Neural progenitor cell (in vitro differentiated cells): ENCODE data around the gene OCIAD2. TPM values are rescaled to one million over a fixed set of nuclear protein-coding genes. Genes with fewer than 3 reads are reported as not detected.

ENCODE experiments used
- DNase-seq: peaks from one replicate; pipeline ENCODE4 v3.0.0-alpha.2; 2016; ENCODE audit warnings: low spot score
- H2AFZ ChIP-seq: fragments of 200-600 bp; sonication (generic); replicated peaks from 2 replicates; pipeline ENCODE4 v1.6.1; 2016; ENCODE audit warnings: antibody characterized with exemption
- H3F3A ChIP-seq: fragments of 200-600 bp; sonication (generic); 2 replicates; pipeline ENCODE4 v1.6.1; 2016; ENCODE audit warnings: antibody characterized with exemption, low read depth
- H3K27ac ChIP-seq: fragments of 200-600 bp; sonication (generic); 2 replicates; pipeline ENCODE4 v1.5.1; 2016; ENCODE audit warnings: mild to moderate bottlenecking
- H3K27me3 ChIP-seq: fragments of 200-600 bp; sonication (generic); 2 replicates; pipeline ENCODE4 v1.6.1; 2016; ENCODE audit warnings: mild to moderate bottlenecking, moderate library complexity
- H3K36me3 ChIP-seq: fragments of 200-600 bp; sonication (generic); 2 replicates; pipeline ENCODE4 v1.5.1; 2016
- H3K4me1 ChIP-seq: fragments of 200-600 bp; sonication (generic); 2 replicates; pipeline ENCODE4 v1.6.1; 2016; ENCODE audit warnings: mixed run types
- H3K4me2 ChIP-seq: fragments of 200-600 bp; sonication (generic); 2 replicates; pipeline ENCODE4 v1.6.1; 2016
- H3K4me3 ChIP-seq: fragments of 200-600 bp; sonication (generic); 2 replicates; pipeline ENCODE4 v1.5.1; 2016
- H3K79me2 ChIP-seq: fragments of 200-600 bp; sonication (generic); 2 replicates; pipeline ENCODE4 v1.6.1; 2016; ENCODE audit warnings: low read depth
- H3K9ac ChIP-seq: fragments of 200-600 bp; sonication (generic); 2 replicates; pipeline ENCODE4 v1.6.1; 2016
- H3K9me3 ChIP-seq: fragments of 200-600 bp; sonication (generic); 2 replicates; pipeline ENCODE4 v1.5.1; 2016; ENCODE audit warnings: low read depth
- H4K20me1 ChIP-seq: fragments of 200-600 bp; sonication (generic); 2 replicates; pipeline ENCODE4 v1.6.1; 2016; ENCODE audit warnings: low read depth
- H3K27ac Mint-ChIP-seq: 3 replicates; pipeline ENCODE4 v1.8.0; 2021; ENCODE audit warnings: mixed read lengths
- H3K27me3 Mint-ChIP-seq: 2 replicates; pipeline ENCODE4 v1.8.0; 2022; ENCODE audit warnings: low read depth, mild to moderate bottlenecking, inconsistent platforms, moderate library complexity, mixed read lengths; ENCODE audit not compliant: insufficient read depth
- H3K36me3 Mint-ChIP-seq: 3 replicates; pipeline ENCODE4 v1.8.0; 2021; ENCODE audit warnings: mixed read lengths
- H3K4me1 Mint-ChIP-seq: 3 replicates; pipeline ENCODE4 v1.8.0; 2021; ENCODE audit warnings: mixed read lengths
- H3K4me3 Mint-ChIP-seq: 3 replicates; pipeline ENCODE4 v1.8.0; 2021; ENCODE audit warnings: mild to moderate bottlenecking, moderate library complexity, mixed read lengths
- H3K9me3 Mint-ChIP-seq: 3 replicates; pipeline ENCODE4 v1.8.0; 2020; ENCODE audit warnings: mixed read lengths
- CTCF ChIP-seq: fragments of 200-600 bp; sonication (generic); IDR thresholded peaks from 2 replicates; pipeline ENCODE4 v1.5.1; 2017; ENCODE audit warnings: antibody characterized with exemption, mild to moderate bottlenecking
- EZH2 ChIP-seq: fragments of 200-600 bp; sonication (generic); IDR thresholded peaks from 2 replicates; pipeline ENCODE4 v1.6.1; 2017; ENCODE audit warnings: antibody characterized with exemption, mild to moderate bottlenecking, moderate library complexity
- EZH2phosphoT487 ChIP-seq: fragments of 200-600 bp; sonication (generic); IDR thresholded peaks from 2 replicates; pipeline ENCODE4 v1.6.1; 2017; ENCODE audit warnings: antibody characterized with exemption
- total RNA-seq: library from RNA; depleted of rRNA; stranded (reverse); fragments of >200 nt; gene quantifications from 2 replicates; pipeline ENCODE4 v1.2.3, GENCODE V29; 2015; ENCODE audit warnings: low replicate concordance

OCIAD2 gene
- total RNA-seq, 1 donor from 2014 or later, result 28.8 TPM

DNA sequence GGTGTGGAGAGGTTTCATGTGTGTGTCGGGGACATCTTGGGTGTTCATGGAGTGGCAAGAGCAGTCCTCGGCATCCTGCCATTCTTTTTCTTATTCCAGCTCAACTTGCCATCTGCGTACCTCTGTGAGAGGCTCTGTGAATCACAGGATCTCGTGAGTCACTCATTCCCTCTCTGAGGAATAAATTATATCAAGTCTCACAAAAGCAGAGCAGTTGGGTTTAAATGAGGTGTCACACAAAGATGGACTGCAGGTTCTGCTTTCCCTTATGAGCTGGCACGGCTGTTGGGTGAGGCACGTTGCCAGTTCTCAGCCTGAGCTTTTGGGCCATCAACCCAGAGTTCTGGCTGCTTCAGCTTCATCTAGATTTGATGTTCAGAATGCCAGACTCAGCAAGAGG, 6.8 kb upstream of the OCIAD2 start:
- no peak overlapping the region for H3K4me3 ChIP-seq
- H3K27me3 ChIP-seq, result no peaks in the 10 kb centered on the region
- H3K79me2 ChIP-seq, result no peaks in the 10 kb centered on the region
- H3K9ac ChIP-seq, result no peak overlapping the region
- H2AFZ ChIP-seq, result no peak overlapping the region
- no peak overlapping the region for H3K4me2 ChIP-seq
- Mint-ChIP-seq H3K9me3 (no peaks in the 10 kb centered on the region), H3K27ac (no peak overlapping the region), H3K36me3 (no peaks in the 10 kb centered on the region), H3K4me1 (peaks cover 6% of the 10 kb centered on the region), H3K4me3 (no peak overlapping the region), H3K27me3 (peaks cover 3% of the 10 kb centered on the region)
- H3K9me3 ChIP-seq, result no peaks in the 10 kb centered on the region
- no peak for DNase-seq
- H3K36me3 ChIP-seq, result no peaks in the 10 kb centered on the region
- H4K20me1 ChIP-seq, result no peaks in the 10 kb centered on the region
- H3K27ac ChIP-seq, result no peak overlapping the region
- H3K4me1 ChIP-seq, result no peaks in the 10 kb centered on the region
- H3F3A ChIP-seq, result no peaks in the 10 kb centered on the region
- TF ChIP-seq CTCF, result no peak
- no peak for TF ChIP-seq EZH2phosphoT487
- no peak for TF ChIP-seq EZH2

- Histone ChIP-seq H3F3A (no peaks in the 10 kb centered on the region), H3K79me2 (no peaks in the 10 kb centered on the region), H3K9ac (no peak overlapping the region), H3K36me3 (no peaks in the 10 kb centered on the region), H3K4me1 (no peaks in the 10 kb centered on the region), H4K20me1 (no peaks in the 10 kb centered on the region), H3K9me3 (no peaks in the 10 kb centered on the region), H3K27ac (no peak overlapping the region), H2AFZ (no peak overlapping the region), H3K4me2 (no peak overlapping the region), H3K27me3 (no peaks in the 10 kb centered on the region), H3K4me3 (no peak overlapping the region)
- Mint-ChIP-seq H3K36me3 (no peaks in the 10 kb centered on the region), H3K27me3 (peaks cover 3% of the 10 kb centered on the region), H3K9me3 (no peaks in the 10 kb centered on the region), H3K4me3 (no peak overlapping the region), H3K4me1 (peaks cover 6% of the 10 kb centered on the region), H3K27ac (no peak overlapping the region)
- no peak for TF ChIP-seq EZH2
- no peak for TF ChIP-seq EZH2phosphoT487
- TF ChIP-seq CTCF, result no peak
- DNase-seq, result no peak
Observed at GRCh38 chr4:48912349-48912748, 5.8 kb upstream of the OCIAD2 start.

GRCh38 chr4:48910511-48910910, 3.9 kb upstream of the OCIAD2 start:
- Mint-ChIP-seq H3K27ac (no peak overlapping the region), H3K9me3 (no peaks in the 10 kb centered on the region), H3K4me3 (no peak overlapping the region), H3K27me3 (peaks cover 7% of the 10 kb centered on the region), H3K4me1 (peaks cover 12% of the 10 kb centered on the region), H3K36me3 (no peaks in the 10 kb centered on the region)
- H3K36me3 ChIP-seq, result no peaks in the 10 kb centered on the region
- no peaks in the 10 kb centered on the region for H4K20me1 ChIP-seq
- H3K27me3 ChIP-seq, result no peaks in the 10 kb centered on the region
- no peaks in the 10 kb centered on the region for H3F3A ChIP-seq
- no peak overlapping the region for H2AFZ ChIP-seq
- no peak for TF ChIP-seq CTCF
- no peak overlapping the region for H3K27ac ChIP-seq
- H3K79me2 ChIP-seq, result peaks cover 7% of the 10 kb centered on the region
- no peak for DNase-seq
- no peaks in the 10 kb centered on the region for H3K9me3 ChIP-seq
- no peaks in the 10 kb centered on the region for H3K4me1 ChIP-seq
- H3K4me2 ChIP-seq, result no peak overlapping the region
- no peak overlapping the region for H3K4me3 ChIP-seq
- no peak overlapping the region for H3K9ac ChIP-seq

DNA sequence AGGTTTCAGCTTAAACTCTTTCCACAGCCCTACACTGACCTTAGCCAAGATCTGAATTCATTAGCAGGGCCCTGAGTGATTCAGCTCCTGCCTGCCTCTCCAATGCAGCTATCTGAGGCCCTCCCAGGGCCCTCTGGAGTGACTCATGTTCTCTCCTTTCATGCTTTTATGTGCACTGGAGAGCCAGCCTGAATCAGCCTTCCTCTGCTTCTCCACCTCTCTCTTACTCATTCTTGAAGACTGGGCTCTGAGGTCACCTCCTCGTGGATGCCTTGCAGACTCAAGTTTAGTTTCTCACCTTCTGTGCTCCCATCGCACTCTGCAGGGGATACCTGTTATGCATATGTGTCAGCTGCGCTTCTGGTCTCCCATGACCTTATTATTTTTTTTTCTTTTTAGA, 3.1 kb upstream of the OCIAD2 start:
- H3K27me3 Mint-ChIP-seq, result peaks cover 7% of the 10 kb centered on the region
- no peak overlapping the region for H3K27ac ChIP-seq
- no peaks in the 10 kb centered on the region for H3K27me3 ChIP-seq
- no peak overlapping the region for H3K4me3 ChIP-seq
- H3K4me1 ChIP-seq, result no peaks in the 10 kb centered on the region
- no peaks in the 10 kb centered on the region for H3F3A ChIP-seq
- no peak overlapping the region for H3K4me2 ChIP-seq
- no peak for TF ChIP-seq CTCF
- no peak for TF ChIP-seq EZH2phosphoT487
- TF ChIP-seq EZH2, result no peak
- peaks cover 13% of the 10 kb centered on the region for H3K79me2 ChIP-seq
- H3K36me3 ChIP-seq, result no peaks in the 10 kb centered on the region
- H3K27ac Mint-ChIP-seq, result no peak overlapping the region
- no peak for DNase-seq
- no peaks in the 10 kb centered on the region for H4K20me1 ChIP-seq
- H3K9me3 ChIP-seq, result no peaks in the 10 kb centered on the region
- H2AFZ ChIP-seq, result no peak overlapping the region
- no peak overlapping the region for H3K9ac ChIP-seq
- no peak overlapping the region for H3K4me3 Mint-ChIP-seq
- no peaks in the 10 kb centered on the region for H3K36me3 Mint-ChIP-seq
- H3K9me3 Mint-ChIP-seq, result no peaks in the 10 kb centered on the region
- peaks cover 13% of the 10 kb centered on the region for H3K4me1 Mint-ChIP-seq
